GM12892 (cell line): ENCODE data around the gene RNF121.

Experiments used
- POLR2A ChIP-seq: IDR thresholded peaks from 2 replicates; pipeline ENCODE4 v1.6.1; 2011; ENCODE audit warnings: low read depth, low read length, control low read depth
- TAF1 ChIP-seq: IDR thresholded peaks from 2 replicates; pipeline ENCODE4 v1.6.1; 2011; ENCODE audit warnings: low read depth, mild to moderate bottlenecking, control low read depth, low read length, borderline replicate concordance

DNA sequence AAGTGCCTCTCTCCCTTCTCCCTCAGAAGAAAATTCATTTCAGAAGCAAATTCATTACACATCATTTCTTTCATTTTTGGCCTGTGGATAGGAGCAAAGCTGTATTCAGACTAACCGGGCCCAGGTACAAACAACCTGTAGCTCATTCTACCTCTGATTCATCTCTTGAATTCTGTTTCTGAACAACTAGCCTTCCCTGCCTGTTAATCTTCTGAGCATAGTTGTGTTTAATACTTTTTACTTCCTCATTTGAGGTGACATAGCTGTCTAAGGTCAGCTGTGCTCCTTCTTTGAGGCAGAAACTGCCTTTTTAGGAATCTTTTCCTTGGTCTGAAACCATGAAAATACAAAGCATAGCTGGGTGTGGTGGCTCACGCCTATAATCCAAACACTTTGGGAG is 57.3 kb downstream of the RNF121 start:
- no peak for TF ChIP-seq POLR2A
- no peak for TF ChIP-seq TAF1
